C4-2B (cell line): ENCODE data around the gene ISG20L2.

Experiments
- ZFX ChIP-seq: fragments of 450-650 bp; IDR thresholded peaks from 2 replicates; pipeline ENCODE4 v1.6.1; 2017
- TF ChIP-seq, protein P1 (sequence below): fragments of 450-650 bp; conservative IDR thresholded peaks from 2 replicates; pipeline ENCODE4 v1.5.1; 2017; ENCODE audit warnings: mild to moderate bottlenecking

DNA sequence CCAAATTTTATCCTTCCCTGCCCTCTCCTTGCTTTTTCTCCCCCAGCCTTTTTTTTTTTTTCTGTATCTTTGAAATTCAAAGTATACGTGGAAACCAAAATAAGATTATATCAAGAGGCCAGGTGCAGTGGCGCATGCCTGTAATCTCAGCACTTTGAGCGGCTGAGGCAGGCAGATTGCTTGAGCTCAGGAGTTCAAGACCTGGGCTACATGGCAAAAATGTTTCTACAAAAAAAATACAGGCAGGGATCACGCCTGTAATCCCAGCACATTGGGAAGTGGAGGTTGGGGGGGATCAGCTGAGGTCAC lies 32.2 kb upstream of the ISG20L2 start:
- TF ChIP-seq, protein P1, sequence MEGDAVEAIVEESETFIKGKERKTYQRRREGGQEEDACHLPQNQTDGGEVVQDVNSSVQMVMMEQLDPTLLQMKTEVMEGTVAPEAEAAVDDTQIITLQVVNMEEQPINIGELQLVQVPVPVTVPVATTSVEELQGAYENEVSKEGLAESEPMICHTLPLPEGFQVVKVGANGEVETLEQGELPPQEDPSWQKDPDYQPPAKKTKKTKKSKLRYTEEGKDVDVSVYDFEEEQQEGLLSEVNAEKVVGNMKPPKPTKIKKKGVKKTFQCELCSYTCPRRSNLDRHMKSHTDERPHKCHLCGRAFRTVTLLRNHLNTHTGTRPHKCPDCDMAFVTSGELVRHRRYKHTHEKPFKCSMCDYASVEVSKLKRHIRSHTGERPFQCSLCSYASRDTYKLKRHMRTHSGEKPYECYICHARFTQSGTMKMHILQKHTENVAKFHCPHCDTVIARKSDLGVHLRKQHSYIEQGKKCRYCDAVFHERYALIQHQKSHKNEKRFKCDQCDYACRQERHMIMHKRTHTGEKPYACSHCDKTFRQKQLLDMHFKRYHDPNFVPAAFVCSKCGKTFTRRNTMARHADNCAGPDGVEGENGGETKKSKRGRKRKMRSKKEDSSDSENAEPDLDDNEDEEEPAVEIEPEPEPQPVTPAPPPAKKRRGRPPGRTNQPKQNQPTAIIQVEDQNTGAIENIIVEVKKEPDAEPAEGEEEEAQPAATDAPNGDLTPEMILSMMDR: no peak
- TF ChIP-seq ZFX: no peak
